ENCODE data around the gene GNLY.

GNLY gene

DNA sequence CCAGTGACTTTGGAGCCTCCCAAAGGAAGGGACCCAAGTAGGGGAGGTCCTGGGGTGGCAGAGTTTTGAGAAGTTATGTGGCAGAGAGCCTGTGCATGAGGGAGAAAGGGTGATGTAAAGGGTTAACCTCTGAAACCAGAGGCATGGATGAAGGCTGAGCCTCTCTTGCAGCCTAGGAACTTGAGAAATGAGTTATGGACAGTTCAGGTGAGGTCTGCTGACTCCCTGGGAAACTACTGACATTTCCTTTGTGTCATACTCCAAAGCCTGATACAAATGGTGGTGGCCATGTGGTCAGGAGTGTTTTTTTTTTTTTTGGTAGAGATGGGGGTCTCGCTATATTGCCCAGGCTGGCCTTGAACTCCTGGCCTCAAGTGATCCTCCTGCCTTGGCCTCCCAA, 12.4 kb upstream of the GNLY start:
- DNase-seq (ENCODE audit: low read depth, low spot score), result no peak

DNA sequence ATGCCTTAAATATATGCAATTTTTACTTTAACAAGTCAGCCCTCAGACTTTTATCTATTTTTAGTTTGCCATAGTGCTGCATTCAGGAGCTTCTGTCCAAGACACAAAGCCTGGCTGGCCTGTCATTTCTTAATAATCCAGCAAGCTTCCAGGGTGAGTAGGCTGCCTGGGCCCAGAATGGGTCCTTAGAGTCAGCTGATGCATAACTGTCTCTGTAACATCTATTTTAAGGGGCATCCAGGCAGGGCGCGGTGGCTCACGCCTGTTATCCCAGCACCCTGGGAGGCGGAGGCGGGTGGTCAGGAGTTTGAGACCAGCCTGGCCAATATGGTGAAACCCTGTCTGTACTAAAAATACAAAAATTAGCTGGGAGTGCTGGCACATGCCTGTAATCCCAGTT, 11.8 kb upstream of the GNLY start:
- no peak for DNase-seq (ENCODE audit: low read depth, low spot score)

DNA sequence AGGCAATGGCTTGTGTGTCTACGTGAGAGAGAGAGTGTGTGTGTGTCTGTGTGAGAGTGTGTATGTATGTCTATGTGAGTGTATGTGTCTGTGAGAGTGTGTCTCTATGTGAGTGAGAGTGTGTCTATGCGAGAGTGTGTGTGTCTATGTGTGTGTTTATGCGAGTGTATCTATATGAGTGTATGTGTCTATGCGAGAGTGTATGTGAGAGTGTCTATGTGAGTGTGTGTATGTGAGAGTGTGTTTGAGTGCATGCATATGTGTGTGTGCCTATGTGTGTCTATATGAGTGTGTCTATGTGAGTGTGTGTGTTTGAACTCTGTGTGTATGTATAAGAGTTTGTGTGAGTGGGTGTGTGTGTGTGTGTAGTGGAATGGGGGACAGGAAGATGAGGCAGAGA, 9.8 kb upstream of the GNLY start:
- DNase-seq (ENCODE audit: low read depth, low spot score), result no peak

DNA sequence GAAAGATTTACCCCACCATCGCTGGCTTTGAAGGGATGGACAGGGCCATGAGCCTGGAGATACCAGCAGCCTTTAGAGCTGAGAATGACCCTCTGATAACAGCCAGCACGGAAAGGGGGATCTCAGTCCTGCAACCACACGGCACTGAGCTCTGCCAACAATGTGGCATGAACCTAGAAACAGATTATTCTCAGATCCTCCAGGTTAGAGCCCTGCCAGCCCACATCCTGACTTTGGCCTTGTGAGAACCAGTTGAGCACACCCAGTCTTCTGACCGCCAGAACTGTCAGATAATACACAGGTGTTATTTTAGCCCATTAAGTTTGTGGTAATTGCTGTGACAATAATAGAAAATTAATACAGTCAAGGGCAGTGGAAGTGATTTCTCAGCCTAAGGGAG, 9.4 kb upstream of the GNLY start:
- no peak for DNase-seq (ENCODE audit: low read depth, low spot score)

DNA sequence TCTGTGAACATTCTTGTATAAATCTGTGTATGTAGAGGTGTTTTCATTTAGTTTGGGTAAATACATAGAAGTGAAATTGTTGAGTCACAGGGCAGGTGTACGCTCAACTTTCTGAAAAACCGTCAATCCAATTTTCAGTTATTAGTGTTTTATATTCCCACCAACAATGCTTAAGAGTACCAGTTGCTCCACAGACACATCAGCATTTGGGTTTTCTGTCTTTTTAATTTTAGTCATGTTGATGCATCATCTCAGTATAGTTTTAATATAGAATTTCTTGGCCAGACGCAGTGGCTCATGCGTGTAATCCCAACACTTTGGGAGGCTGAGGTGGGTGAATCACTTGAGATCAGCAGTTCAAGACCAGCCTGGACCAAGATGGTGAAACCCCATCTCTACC, 3.2 kb upstream of the GNLY start:
- no peak for DNase-seq (ENCODE audit: low read depth, low spot score)

DNA sequence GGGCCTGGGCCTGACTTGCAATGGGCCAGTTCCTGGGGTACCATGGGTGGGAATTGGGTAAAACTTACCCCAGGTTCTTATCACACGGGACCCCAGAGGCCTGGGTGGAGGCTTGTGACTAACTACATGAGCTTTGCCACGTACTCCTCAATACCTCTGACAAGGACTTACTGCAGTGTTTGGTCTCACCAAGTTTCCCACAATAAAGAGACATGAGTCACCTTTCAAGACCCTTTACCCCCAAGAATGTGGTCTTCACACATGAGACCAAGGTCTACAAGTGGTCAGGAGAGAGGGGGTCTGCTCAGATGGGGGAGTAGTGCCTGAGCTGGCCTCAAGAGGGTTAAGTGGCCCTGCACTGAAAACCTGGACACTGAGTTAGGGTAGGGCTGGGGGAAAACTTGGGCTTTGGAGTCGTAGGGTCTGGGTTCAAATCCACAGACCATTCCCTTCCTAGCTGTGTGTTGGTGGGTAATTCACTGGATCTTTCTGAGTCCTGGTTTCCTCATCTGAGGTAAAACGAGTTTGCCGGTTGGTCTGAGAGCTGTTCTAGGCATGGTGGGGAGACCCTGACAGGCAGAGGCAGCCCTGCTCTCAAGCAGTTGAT, 2.0 kb upstream of the GNLY start:
- no peak for DNase-seq (ENCODE audit: low read depth, low spot score)

DNA sequence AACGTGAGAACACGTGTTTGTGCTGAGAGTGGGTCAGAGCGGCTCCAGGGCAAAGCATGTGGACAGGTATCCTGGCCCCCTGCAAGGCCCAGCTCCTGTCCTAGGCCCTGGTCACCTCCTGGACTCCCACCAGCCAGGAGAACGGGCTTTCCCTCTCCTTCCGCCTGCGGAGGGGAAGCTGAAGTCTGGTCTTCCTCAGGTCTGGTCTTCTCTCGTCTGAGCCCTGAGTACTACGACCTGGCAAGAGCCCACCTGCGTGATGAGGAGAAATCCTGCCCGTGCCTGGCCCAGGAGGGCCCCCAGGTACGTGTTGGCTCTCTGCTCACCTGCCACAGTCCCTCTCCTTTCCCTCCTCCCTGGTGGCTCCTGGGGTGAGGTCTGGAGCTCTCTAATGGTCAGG, 963 bp downstream of the GNLY start:
- DNase-seq (ENCODE audit: low read depth, low spot score), result no peak

DNA sequence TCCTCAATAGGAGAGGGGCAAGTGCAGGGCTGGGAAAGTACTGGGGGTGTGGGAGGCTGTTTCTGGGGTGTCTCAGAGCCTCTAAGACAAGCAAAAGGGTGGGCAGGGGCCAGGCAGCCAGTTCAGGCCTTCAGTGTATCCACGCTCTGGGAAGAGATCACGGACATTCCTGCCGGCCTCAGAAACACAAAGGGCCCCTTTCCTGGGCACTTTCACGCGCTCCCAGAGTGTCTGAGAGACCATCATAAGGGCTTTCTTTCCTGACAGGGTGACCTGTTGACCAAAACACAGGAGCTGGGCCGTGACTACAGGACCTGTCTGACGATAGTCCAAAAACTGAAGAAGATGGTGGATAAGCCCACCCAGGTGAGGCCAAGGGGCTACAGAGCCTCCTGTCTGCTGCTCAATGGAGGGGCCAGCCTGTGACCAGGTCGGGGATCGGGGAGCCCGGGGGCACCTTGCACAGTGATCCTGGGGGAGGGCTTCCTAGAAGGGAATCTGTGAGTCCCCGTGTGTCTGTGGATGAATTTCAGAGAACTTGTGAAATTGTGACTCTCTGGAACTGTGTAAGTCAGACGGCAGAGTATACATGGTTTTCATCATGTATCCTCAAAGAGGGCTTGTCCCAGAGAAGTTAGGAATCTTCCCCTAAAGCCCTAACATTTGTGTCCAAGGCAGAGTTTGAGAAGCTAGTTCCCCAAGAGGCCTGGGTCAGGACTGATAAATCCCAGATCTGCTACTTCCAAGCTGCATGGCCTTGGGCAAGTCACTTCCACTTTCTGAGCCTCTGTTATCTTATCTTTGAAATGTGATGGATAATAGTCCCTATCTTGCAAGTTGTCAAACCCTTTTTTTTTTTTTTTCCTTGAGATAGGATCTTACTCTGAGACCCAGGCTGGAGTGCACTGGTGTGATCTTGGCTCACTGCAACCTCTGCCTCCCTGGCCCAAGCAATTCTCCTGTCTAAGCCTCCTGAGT, 1.8 kb downstream of the GNLY start:
- no peak for DNase-seq (ENCODE audit: low read depth, low spot score)

DNA sequence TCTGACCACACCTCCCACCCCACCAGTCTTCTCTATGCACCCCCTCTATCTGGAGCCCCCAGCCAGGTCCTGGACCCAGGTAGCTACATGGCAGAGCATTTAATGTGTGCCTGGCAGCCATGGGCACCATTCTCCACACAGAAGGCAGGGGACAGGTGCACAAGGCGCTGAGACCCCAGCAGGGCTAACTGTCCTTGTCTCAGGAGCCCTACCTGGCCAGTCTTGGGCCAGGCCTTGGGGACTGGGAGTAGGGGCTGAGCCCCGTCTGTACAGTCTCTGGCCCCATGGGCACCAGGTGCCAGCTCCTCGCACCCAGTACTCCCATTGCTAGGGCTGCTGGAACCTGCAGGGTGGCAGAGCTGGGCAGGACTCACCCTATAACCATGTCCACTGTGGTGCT, 2.9 kb downstream of the GNLY start:
- no peak for DNase-seq (ENCODE audit: low read depth, low spot score)

DNA sequence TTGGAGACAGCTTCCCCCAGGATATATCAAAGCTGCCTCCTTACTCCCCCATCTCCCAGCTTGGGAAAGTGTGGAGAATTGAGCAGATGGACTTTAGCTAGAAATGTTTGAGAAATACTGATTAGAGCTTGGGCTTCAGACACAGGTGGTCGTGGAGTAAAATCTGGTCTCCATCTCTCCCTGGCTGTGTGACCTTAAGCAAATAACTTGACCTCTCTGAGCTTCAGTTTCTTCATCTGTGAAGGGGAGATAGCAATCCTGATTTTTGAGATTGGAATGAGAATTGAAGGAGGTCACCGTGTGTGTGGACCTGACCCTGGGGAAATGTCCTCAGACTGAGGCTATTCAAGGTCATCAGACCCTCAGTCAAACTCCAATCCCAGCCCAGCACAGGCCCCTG, 3.6 kb downstream of the GNLY start:
- DNase-seq (ENCODE audit: low read depth, low spot score), result no peak

DNA sequence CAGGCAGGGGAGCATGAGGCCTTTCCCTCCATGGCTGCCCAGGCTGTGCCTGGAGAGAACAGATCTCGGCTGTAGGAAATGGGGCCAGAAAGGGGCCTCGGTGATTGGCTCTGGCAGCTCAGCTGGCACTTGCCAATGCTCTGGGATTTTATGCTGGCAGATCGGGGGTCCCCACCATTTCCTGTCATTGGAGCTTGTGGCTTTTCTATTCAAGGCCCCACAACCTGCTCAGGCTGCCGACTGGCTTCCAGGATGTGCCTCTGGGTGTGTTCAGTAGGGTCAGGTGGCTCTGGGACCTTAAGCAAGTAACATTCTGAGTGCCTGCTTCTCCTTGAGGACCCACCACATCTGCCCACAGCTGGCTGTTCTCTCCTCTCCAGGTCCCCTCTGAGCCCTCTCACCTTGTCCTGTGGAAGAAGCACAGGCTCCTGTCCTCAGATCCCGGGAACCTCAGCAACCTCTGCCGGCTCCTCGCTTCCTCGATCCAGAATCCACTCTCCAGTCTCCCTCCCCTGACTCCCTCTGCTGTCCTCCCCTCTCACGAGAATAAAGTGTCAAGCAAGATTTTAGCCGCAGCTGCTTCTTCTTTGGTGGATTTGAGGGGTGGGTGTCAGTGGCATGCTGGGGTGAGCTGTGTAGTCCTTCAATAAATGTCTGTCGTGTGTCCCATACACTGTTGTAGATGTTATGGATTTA, 4.2 kb downstream of the GNLY start:
- DNase-seq (ENCODE audit: low read depth, low spot score), result no peak

DNA sequence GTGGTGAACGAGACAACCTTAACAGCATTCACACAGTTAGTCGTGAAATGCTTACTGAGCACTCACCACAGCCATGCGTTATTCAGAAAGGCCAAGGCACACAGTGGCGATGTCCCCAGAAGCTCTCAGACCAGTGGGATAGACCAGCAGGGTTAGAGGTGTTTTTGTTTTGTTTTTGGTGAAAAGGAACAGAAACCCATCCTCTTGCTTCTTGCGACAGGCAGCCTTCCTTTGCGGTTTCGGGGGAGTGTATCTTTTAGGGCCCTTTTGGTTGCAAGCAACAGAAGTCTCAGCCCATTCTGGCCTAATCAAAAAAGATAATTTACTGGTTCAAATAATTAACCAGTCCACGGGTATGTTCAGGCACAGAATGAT, 4.7 kb downstream of the GNLY start:
- DNase-seq (ENCODE audit: low read depth, low spot score), result no peak

DNA sequence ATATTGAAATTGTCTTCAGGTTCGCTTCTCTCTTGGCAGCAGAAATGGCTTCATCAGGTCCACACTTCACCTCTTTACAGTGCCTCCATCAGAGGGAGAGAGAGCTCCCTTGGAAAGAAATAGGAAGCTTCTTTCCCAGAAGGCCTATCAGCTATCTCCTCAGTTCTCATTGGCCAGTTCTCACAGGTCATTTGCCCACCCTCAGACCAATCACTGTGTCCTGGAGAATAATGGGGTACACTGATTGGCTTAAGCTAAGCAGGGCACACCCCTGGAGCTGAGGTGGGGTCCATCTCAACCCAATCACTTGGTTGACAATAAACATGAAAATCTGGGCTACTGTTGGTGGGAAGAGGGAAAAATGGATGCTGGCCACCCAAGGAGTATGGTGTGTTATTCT, 5.2 kb downstream of the GNLY start:
- no peak for DNase-seq (ENCODE audit: low read depth, low spot score)

DNA sequence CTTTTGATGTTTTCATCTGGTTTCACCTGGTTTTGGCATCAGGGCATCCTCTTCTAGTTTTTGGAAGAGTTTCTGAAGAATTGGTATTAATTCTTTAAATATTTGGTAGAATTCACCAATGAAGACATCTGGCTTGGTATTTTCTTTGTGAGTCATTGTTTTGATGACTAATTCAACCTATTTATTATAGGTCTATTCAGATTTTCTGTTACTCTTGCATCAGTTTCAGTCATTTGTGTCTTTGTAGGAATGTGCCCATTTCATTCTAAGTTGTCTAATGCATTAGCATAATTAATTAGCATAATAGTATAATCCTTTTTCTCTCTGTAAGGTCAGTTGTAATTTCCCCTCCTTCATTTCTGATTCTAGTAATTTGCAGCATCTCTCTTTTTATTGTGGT, 8.0 kb downstream of the GNLY start:
- no peak for DNase-seq (ENCODE audit: low read depth, low spot score)

DNA sequence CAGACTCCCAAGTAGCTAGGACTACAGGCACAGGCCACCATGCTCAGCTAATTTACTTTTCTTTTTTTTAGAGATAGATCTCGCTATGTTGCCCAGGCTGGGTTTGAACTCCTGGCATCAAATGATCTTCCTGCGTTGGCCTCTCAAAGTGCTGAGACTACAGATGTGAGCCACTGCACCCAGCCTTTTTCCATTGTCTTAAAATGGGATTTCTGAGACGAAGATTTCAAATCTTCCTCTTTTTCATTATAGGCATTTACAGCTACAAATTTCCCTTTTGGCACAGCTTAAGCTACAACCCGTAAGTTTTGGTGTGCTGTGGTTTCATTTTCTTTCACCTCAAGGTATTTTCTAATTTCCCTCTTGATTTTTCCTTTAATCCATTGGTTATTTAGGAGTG, 8.6 kb downstream of the GNLY start:
- DNase-seq (ENCODE audit: low read depth, low spot score), result no peak

DNA sequence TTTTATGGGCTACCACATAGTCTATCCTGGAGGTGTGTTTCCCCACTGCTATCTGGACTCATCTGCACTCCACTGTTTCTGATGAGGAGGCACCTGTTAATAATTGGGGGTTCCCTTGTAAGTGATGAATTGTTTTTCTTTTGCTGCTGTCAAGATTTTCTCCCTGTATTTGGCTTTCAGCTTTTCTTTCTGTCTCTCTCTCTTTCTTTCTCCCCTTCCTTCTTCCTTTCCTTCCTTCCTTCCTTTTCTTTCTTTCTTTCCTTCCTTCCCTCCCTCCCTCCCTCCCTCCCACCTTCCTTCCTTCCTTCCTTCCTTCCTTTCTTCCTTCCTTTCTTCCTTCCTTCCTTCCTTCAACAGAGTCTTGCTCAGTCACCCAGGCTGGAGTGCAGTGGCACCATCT, 9.2 kb downstream of the GNLY start:
- no peak for DNase-seq (ENCODE audit: low read depth, low spot score)

DNA sequence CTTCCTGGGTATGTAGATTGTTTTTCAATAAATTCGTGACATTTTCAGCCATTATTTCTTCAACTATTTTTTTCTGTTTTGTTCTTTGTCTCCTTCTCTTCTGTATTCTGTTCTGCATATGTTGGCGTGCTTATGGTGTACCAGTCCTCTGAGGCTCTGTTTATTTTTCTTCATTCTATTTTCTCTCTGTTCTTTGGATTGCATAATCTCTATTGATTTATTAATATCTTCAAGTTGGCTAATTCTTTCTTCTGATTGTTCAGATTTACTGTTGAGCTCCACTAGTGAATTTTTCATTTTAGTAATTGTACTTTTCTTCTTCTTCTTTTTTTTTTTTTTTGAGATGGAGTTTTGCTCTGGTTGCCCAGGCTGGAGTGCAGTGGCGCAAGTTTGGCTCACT, 9.9 kb downstream of the GNLY start:
- DNase-seq (ENCODE audit: low read depth, low spot score), result no peak

DNA sequence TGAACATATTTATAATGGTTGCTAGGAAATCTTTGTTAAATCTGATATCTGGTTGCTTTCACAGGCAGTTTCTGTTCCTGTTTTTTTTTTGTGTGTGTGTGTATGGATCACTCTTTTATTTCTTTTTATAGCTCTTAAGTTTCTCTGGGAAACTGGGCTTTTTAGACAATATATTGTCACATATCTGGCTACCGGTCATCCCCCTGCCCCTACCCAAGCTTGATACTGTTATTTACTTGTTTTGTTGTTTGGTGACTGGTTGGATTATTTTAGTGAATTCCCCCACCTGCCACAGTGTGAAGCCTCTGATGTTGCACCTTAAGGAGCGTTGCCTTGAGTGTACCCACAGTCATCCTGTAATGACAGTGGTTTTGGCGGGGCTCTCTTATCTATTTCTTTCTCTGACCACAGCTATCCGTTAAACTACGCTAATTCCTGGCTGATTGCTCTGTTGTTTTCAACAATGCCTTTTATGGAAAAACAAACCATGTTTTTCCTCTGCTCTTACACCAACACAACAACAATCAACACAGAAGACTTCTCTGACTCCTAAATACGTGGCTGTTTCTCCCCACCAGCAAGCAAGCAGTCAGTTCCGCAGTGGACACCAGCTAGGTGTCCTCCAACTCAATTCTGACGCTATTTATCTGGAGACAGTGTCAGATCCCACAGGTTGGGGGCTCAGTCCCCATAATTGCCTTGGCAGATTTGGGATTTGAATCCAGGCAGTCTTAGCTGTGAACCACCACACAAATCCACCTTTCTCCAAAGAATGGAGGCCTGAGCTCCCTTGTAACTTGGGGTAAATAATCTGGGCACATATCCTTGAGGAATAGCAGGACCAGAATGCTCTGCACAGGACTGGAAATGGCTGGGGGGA, 10.9 kb downstream of the GNLY start:
- DNase-seq (ENCODE audit: low read depth, low spot score), result no peak

DNA sequence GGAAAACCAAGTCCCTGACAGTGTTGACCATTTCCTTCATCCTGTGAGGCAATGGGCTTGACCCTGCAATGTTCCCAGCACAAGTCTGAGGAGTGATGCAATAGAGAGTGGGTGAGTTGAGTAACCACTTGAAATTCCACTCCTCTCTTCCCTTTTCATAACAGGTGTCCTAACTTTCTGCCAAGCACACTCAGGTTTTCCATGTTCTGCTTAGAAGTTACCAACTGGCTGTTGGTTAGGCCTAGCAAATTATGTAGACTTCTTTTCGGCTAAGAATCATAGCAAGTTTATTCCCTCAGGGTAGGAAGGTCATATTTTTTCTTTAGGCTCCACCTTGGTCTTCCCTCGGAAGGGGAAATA, 11.5 kb downstream of the GNLY start:
- no peak for DNase-seq (ENCODE audit: low read depth, low spot score)

DNA sequence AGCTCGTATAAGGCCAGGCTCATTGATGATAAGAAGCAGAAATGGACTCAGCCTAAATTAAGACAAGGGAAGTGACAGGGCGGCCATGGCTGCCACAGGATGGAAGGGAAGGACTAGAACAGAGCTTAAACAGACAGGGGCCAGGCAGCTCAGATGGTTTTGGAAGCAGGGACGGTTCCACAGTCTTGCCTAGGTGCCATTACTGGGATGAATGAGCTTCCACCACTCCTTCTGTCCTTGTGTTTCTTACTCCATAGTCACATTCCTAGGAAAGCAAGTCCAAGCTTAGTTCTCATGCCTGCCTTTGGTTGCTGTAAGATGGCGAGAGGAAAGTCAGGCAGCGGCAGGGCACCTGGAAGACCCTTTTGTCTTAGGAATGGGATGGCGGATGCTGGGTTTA, 11.9 kb downstream of the GNLY start:
- no peak for DNase-seq (ENCODE audit: low read depth, low spot score)

DNA sequence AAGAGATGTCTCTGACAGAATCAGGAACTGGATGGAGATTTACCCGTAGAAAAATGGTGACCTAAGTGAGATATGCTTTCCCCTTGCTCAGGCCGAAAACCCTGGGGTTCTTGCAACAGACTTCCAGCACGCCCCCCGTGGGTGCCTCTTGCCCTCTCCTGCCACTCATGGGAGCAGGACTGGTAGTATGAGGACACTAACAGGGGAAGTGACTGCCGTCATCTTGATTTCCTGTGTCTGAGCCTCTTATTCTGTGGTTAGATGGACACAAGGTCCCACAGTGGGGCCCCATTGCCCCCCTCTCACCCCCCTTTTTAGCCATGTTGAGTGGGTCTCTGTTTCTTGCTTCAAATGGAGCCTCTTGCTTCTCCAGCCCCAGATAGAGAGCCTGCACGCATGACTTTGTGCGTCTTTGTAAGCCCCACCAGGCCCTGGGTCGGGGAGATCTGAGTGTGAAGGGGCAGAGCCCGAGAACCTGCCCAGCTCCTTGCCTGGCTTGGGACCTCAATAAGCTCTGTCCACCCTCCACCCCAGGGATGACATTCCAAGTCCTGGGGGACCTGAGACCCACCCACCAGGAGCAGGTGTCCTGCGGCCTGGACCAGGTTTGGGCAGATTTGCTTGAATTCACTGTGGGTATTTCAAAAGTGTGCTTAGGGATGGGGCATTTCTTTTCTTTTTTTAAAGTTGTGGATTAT, 12.6 kb downstream of the GNLY start:
- no peak for DNase-seq (ENCODE audit: low read depth, low spot score)

Measured in brain pericyte (primary cell).